NOMO-1 treated with dmso at 0.1 percent for 144 hours (cell line): ENCODE measurements around the gene UBFD1.
A peak's percentile ranks its signal among the peaks of the same experiment; 100 is the strongest.
"Not testable (repeated sequence)": the region's sequence is repeated elsewhere in the genome, so short reads cannot be mapped to it uniquely, and the experiment has no call there.

Experiments used
- DNase-seq: peaks from one replicate; lab custom pipeline; 2025; ENCODE audit not compliant: unreplicated experiment; lab: John Stamatoyannopoulos, UW

Gene UBFD1

GRCh38 chr16:23524886-23525285 lies 32.6 kb upstream of the UBFD1 start:
- no peak for DNase-seq

- no peak for DNase-seq
Measured at GRCh38 chr16:23527961-23528643, 29.4 kb upstream of the UBFD1 start.

- DNase-seq: peak; percentile 29
Measured at GRCh38 chr16:23528644-23529310, 28.8 kb upstream of the UBFD1 start.

GRCh38 chr16:23530062-23530461 lies 27.5 kb upstream of the UBFD1 start:
- no peak for DNase-seq

GRCh38 chr16:23532448-23532847 lies 25.1 kb upstream of the UBFD1 start:
- no peak for DNase-seq

- DNase-seq: no peak
Measured at GRCh38 chr16:23534868-23535860, 22.4 kb upstream of the UBFD1 start.

- DNase-seq: no peak
Measured at GRCh38 chr16:23535901-23536300, 21.6 kb upstream of the UBFD1 start.

- DNase-seq: no peak
Measured at GRCh38 chr16:23537390-23537789, 20.1 kb upstream of the UBFD1 start.

GRCh38 chr16:23538919-23539278 lies 18.6 kb upstream of the UBFD1 start:
- no peak for DNase-seq

GRCh38 chr16:23539984-23540816 lies 17.3 kb upstream of the UBFD1 start:
- DNase-seq: no peak

- not testable (repeated sequence) for DNase-seq
Measured at GRCh38 chr16:23540817-23541178, 16.7 kb upstream of the UBFD1 start.

- no peak for DNase-seq
Measured at GRCh38 chr16:23544436-23544835, 13.1 kb upstream of the UBFD1 start.

GRCh38 chr16:23549938-23550337 lies 7.6 kb upstream of the UBFD1 start:
- DNase-seq: no peak

GRCh38 chr16:23552161-23552560 lies 5.4 kb upstream of the UBFD1 start:
- DNase-seq: no peak

GRCh38 chr16:23554536-23554935 lies 3.0 kb upstream of the UBFD1 start:
- DNase-seq: no peak

GRCh38 chr16:23557779-23558702 lies 514 bp downstream of the UBFD1 start:
- DNase-seq: no peak

GRCh38 chr16:23561586-23561985 lies 4.1 kb downstream of the UBFD1 start:
- no peak for DNase-seq

- DNase-seq: no peak
Measured at GRCh38 chr16:23562505-23562904, 5.0 kb downstream of the UBFD1 start.

GRCh38 chr16:23563186-23563585 lies 5.7 kb downstream of the UBFD1 start:
- DNase-seq: no peak
